ENCODE measurements around the gene PDE8B.

PDE8B gene

GRCh38 chr5:77232574-77233358 lies 22.3 kb downstream of the PDE8B start:
- peak; percentile 45 for DNase-seq

GRCh38 chr5:77235846-77236721 lies 25.6 kb downstream of the PDE8B start:
- DNase-seq, result no peak

- DNase-seq, result peak; percentile 57
Measured at GRCh38 chr5:77239126-77239741, 28.8 kb downstream of the PDE8B start.

GRCh38 chr5:77241444-77241843 lies 31.0 kb downstream of the PDE8B start:
- DNase-seq, result no peak

GRCh38 chr5:77249475-77249874 lies 39.0 kb downstream of the PDE8B start:
- no peak for DNase-seq

GRCh38 chr5:77250021-77250420 lies 39.5 kb downstream of the PDE8B start:
- DNase-seq, result no peak

GRCh38 chr5:77251921-77252320 lies 41.4 kb downstream of the PDE8B start:
- DNase-seq, result no peak

- DNase-seq, result no peak
Measured at GRCh38 chr5:77255617-77256016, 45.1 kb downstream of the PDE8B start.

- no peak for DNase-seq
Measured at GRCh38 chr5:77256406-77256805, 45.9 kb downstream of the PDE8B start.

- DNase-seq, result no peak
Measured at GRCh38 chr5:77258652-77259051, 48.2 kb downstream of the PDE8B start.

- no peak for DNase-seq
Measured at GRCh38 chr5:77259476-77259875, 49.0 kb downstream of the PDE8B start.

GRCh38 chr5:77262697-77263096 lies 52.2 kb downstream of the PDE8B start:
- no peak for DNase-seq

- DNase-seq, result no peak
Measured at GRCh38 chr5:77266291-77266690, 55.8 kb downstream of the PDE8B start.

- no peak for DNase-seq
Measured at GRCh38 chr5:77267496-77267895, 57.0 kb downstream of the PDE8B start.

- peak; percentile 47 for DNase-seq
Measured at GRCh38 chr5:77272206-77272605, 61.7 kb downstream of the PDE8B start.

- no peak for DNase-seq
Measured at GRCh38 chr5:77277759-77278158, 67.3 kb downstream of the PDE8B start.

- no peak for DNase-seq
Measured at GRCh38 chr5:77280036-77280435, 69.6 kb downstream of the PDE8B start.

- DNase-seq, result no peak
Measured at GRCh38 chr5:77281969-77282336, 71.5 kb downstream of the PDE8B start.

GRCh38 chr5:77282337-77283027 lies 72.0 kb downstream of the PDE8B start:
- no peak for DNase-seq

GRCh38 chr5:77285251-77285841 lies 74.9 kb downstream of the PDE8B start:
- no peak for DNase-seq

- DNase-seq, result peak; percentile 52
Measured at GRCh38 chr5:77292026-77292757, 81.7 kb downstream of the PDE8B start.

- DNase-seq, result peak; percentile 30
Measured at GRCh38 chr5:77294185-77294584, 83.7 kb downstream of the PDE8B start.

Data from hematopoietic multipotent progenitor cell treated with erythropoietin and hydrocortisone succinate and interleukin-3 and kit ligand, for 6 days (in vitro differentiated cells).